Measurements from ENCODE around the gene CLEC19A.

The CLEC19A gene

GRCh38 chr16:19359556-19359955 lies 74.0 kb downstream of the CLEC19A start:
- no peak for TF ChIP-seq POLR2A (IDR thresholded peaks at IDR 0.05; ENCODE audit: low read length)
- TF ChIP-seq GATA1 (IDR thresholded peaks at IDR 0.05; ENCODE audit: low read depth, low read length), result no peak
- no peak for DNase-seq
